Melanocyte of skin (primary cell): ENCODE data around the gene SLC9A1. TPM values are rescaled to one million over a fixed set of nuclear protein-coding genes. Genes with fewer than 3 reads are reported as not detected.

Source experiments
- total RNA-seq, 2 donors: library from RNA; depleted of rRNA; stranded (reverse); fragments of >200 nt; gene quantifications; 2 replicates each; pipeline ENCODE4 v1.2.3, GENCODE V29; 2012

SLC9A1 gene
- 1 to 10 TPM; 4.5 to 8.0 TPM for total RNA-seq

GRCh38 chr1:27154991-27155781 is at the start of gene SLC9A1:
SLC9A1 (minus strand) TSS chr1:27155125; CDS start chr1:27154334, 791 bp downstream.

Other genes with a start within 250 kb of the SLC9A1 start
- not detected for gene NR0B2, start 241.2 kb downstream of the SLC9A1 start, total RNA-seq
- gene NUDC, start 233.4 kb downstream of the SLC9A1 start, total RNA-seq: 10 to 100 TPM; 20.6 to 40.3 TPM
- not detected for gene KDF1, start 194.7 kb downstream of the SLC9A1 start, total RNA-seq
- gene TRNP1, start 161.4 kb downstream of the SLC9A1 start, total RNA-seq: 1 to 10 TPM; 5.2 to 7.7 TPM
- gene TENT5B, start 142.3 kb downstream of the SLC9A1 start, total RNA-seq: 1 to 10 TPM in 1 of 2 donors, under 1 TPM in 1; 0.34 to 2.3 TPM
- gene WDTC1, start 79.5 kb upstream of the SLC9A1 start, total RNA-seq: 10 to 100 TPM; 19.6 to 29.6 TPM
- 10 to 100 TPM; 30.3 to 35.1 TPM for gene TMEM222, start 167.0 kb upstream of the SLC9A1 start, total RNA-seq
- gene SYTL1, start 186.9 kb upstream of the SLC9A1 start, total RNA-seq: under 1 TPM in 1 of 2 donors, not detected in 1; 0.34 TPM
- gene MAP3K6, start 211.8 kb upstream of the SLC9A1 start, total RNA-seq: 10 to 100 TPM; 24.8 to 25.6 TPM
- gene FCN3, start 219.7 kb upstream of the SLC9A1 start, total RNA-seq: not detected
- gene CD164L2, start 228.2 kb upstream of the SLC9A1 start, total RNA-seq: not detected
- gene GPR3, start 237.5 kb upstream of the SLC9A1 start, total RNA-seq: 1 to 10 TPM in 1 of 2 donors, under 1 TPM in 1; 0.34 to 2.0 TPM